ENCODE measurements around the gene OCA2. TPM values are rescaled to one million over a fixed set of nuclear protein-coding genes. Genes with fewer than 3 reads are reported as not detected.

The OCA2 gene
- total and polyA plus RNA-seq, 2 donors from 2014 or later, result 0.45 to 2.5 TPM

- TF ChIP-seq CTCF (IDR thresholded peaks at IDR 0.05; ENCODE audit: borderline replicate concordance, extremely low read depth, insufficient read depth), result no peak
- Histone ChIP-seq H3K9ac (ENCODE audit: low read length in 3 of 3) (no peak overlapping the region), H3K36me3 (ENCODE audit: control insufficient read depth in 2 of 3, insufficient read depth in 3 of 3, low read length in 3 of 3) (no peaks in the 10 kb centered on the region), H3K4me1 (ENCODE audit: control insufficient read depth in 2 of 3, insufficient read depth in 2 of 3, low read depth in 1 of 3, low read length in 3 of 3) (no peaks in the 10 kb centered on the region), H3K27ac (ENCODE audit: low read depth in 2 of 2, low read length in 2 of 2) (no peak overlapping the region), H3K27me3 (ENCODE audit: control insufficient read depth, insufficient read depth, low read length) (no peaks in the 10 kb centered on the region), H3K9me3 (ENCODE audit: control insufficient read depth in 2 of 3, insufficient read depth in 1 of 3, low read length in 3 of 3) (no peaks in the 10 kb centered on the region), H3K4me3 (ENCODE audit: low read length in 3 of 3) (no peak overlapping the region)
- no peak for DNase-seq
- FAIRE-seq, result no peak
- intact Hi-C loops (cut with DNase I), result no loop called here
Measured at GRCh38 chr15:27951191-27951890, 147.8 kb downstream of the OCA2 start.

GRCh38 chr15:27949089-27949488 is 150.0 kb downstream of the OCA2 start:
- Histone ChIP-seq H3K27ac (ENCODE audit: low read depth in 2 of 2, low read length in 2 of 2) (no peak overlapping the region), H3K36me3 (ENCODE audit: control insufficient read depth in 2 of 3, insufficient read depth in 3 of 3, low read length in 3 of 3) (no peaks in the 10 kb centered on the region), H3K9me3 (ENCODE audit: control insufficient read depth in 2 of 3, insufficient read depth in 1 of 3, low read length in 3 of 3) (no peaks in the 10 kb centered on the region), H3K4me1 (ENCODE audit: control insufficient read depth in 2 of 3, insufficient read depth in 2 of 3, low read depth in 1 of 3, low read length in 3 of 3) (no peaks in the 10 kb centered on the region), H3K9ac (ENCODE audit: low read length in 3 of 3) (no peak overlapping the region), H3K27me3 (ENCODE audit: control insufficient read depth, insufficient read depth, low read length) (no peaks in the 10 kb centered on the region), H3K4me3 (ENCODE audit: low read length in 3 of 3) (no peak overlapping the region)
- FAIRE-seq (no peak), DNase-seq (no peak)
- TF ChIP-seq CTCF (IDR thresholded peaks at IDR 0.05; ENCODE audit: borderline replicate concordance, extremely low read depth, insufficient read depth), result no peak
- intact Hi-C loops (cut with DNase I), result no loop called here

GRCh38 chr15:27939246-27939645 is 159.9 kb downstream of the OCA2 start:
- TF ChIP-seq CTCF (IDR thresholded peaks at IDR 0.05; ENCODE audit: borderline replicate concordance, extremely low read depth, insufficient read depth), result no peak
- Histone ChIP-seq H3K36me3 (ENCODE audit: control insufficient read depth in 2 of 3, insufficient read depth in 3 of 3, low read length in 3 of 3) (no peaks in the 10 kb centered on the region), H3K4me1 (ENCODE audit: control insufficient read depth in 2 of 3, insufficient read depth in 2 of 3, low read depth in 1 of 3, low read length in 3 of 3) (no peaks in the 10 kb centered on the region), H3K4me3 (ENCODE audit: low read length in 3 of 3) (no peak overlapping the region), H3K27me3 (ENCODE audit: control insufficient read depth, insufficient read depth, low read length) (no peaks in the 10 kb centered on the region), H3K27ac (ENCODE audit: low read depth in 2 of 2, low read length in 2 of 2) (no peak overlapping the region), H3K9ac (ENCODE audit: low read length in 3 of 3) (no peak overlapping the region), H3K9me3 (ENCODE audit: control insufficient read depth in 2 of 3, insufficient read depth in 1 of 3, low read length in 3 of 3) (no peaks in the 10 kb centered on the region)
- FAIRE-seq, result no peak
- intact Hi-C loops (cut with DNase I), result no loop called here
- DNase-seq, result no peak

DNA sequence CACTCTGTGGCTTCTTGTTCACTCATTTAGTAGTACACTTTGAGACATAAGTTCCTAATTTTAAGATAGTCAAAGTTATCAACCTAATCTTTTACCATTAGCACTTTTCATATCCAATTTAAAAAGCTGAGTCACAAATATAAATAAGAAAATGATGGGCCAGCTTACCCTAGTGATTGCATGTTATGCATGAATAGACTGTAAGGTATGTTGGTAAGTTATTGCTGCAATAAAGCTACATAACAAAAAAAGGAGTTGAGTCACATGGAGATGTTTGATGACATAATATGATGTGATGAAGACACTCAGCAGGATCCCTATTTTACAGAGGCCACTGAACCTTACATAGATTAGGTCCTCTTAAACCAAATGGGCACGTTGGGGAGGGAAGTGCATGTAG is 161.3 kb downstream of the OCA2 start:
- intact Hi-C loops (cut with DNase I), result no loop called here
- no peak for TF ChIP-seq CTCF (IDR thresholded peaks at IDR 0.05; ENCODE audit: borderline replicate concordance, extremely low read depth, insufficient read depth)
- Histone ChIP-seq H3K27me3 (ENCODE audit: control insufficient read depth, insufficient read depth, low read length) (no peaks in the 10 kb centered on the region), H3K9ac (ENCODE audit: low read length in 3 of 3) (no peak overlapping the region), H3K36me3 (ENCODE audit: control insufficient read depth in 2 of 3, insufficient read depth in 3 of 3, low read length in 3 of 3) (no peaks in the 10 kb centered on the region), H3K4me1 (ENCODE audit: control insufficient read depth in 2 of 3, insufficient read depth in 2 of 3, low read depth in 1 of 3, low read length in 3 of 3) (no peaks in the 10 kb centered on the region), H3K9me3 (ENCODE audit: control insufficient read depth in 2 of 3, insufficient read depth in 1 of 3, low read length in 3 of 3) (no peaks in the 10 kb centered on the region), H3K4me3 (ENCODE audit: low read length in 3 of 3) (no peak overlapping the region), H3K27ac (ENCODE audit: low read depth in 2 of 2, low read length in 2 of 2) (no peak overlapping the region)
- DNase-seq, result no peak
- no peak for FAIRE-seq
